ENCODE data around the gene DCBLD1.

DCBLD1 gene

DNA sequence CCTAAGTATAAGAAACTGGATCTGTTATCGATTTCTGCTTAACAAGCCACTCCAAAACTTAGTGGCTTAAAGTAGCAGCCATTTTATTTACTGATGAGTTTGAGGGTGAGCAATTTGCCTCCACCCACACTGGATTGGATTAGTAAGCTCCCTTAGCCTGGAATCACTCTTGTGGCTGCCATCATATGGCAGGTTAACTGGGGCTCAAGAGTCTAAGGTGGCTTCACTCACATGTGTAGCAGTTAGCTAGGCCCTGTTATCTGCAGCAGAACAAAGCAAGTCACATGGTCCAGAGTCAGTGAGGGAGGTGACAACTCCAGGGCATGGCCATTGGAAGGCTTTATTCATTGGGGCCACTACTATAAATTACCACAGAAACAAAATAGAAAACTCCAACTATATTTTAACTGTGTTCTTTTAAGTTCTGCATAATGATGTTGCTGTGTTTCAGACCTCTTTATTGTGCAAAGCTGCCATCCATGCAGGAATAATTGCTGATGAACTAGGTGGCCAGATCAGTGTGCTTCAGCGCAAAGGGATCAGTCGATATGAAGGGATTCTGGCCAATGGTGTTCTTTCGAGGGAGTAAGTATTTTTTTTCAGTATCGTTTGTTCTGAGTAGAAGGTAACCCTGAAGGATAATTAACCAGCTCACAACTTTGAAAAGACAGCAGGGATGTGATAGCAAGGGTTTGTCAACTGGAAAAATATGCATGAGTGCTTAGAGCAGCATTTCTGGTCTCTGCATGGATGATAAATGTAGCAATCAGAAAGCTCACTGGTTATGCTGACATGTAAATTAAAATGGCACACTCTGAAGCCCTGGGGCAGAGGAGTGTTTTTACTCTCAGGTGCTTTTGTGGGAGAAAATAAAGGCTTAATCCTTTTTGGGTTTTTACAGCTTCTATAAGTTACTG, 49.6 kb downstream of the DCBLD1 start:
- DNase-seq: no peak

DNA sequence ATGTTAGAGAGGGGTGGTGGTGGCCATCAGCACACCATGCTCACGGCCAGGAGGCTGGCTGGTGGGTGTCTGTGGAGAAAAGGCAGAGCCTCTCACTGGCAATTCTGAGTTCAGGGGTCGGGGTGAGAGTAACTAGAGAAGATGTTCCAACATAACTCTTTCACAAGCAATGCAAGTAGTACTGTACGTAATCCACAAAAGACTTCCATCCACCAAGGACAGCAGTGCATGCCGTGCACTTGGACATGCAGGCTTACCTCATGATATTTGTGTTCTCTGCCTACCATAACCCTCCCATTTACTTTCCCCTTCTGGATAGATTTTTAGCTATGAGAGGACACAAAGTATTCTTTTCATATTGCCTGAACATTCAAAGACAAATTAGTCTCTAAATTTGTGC, 51.3 kb downstream of the DCBLD1 start:
- no peak for DNase-seq

DNA sequence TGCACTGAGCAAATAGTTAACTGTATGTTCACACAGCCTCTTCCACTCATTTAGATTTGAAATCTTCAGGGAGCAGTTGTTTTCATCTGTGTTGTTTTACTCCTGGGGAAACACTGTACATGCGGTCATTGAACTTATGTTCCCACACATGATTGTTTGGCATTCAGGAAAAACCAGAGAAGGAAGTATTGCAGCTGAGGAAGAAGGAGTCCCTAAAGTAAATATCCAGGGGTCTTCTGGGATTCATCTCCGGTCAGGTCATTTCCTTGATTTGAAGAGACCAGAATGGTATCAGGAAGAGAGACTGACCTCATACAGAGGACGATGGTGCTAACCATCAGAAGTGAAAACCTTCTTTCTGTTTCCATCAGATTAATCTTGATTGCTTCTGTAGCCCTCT, 52.5 kb downstream of the DCBLD1 start:
- no peak for DNase-seq

DNA sequence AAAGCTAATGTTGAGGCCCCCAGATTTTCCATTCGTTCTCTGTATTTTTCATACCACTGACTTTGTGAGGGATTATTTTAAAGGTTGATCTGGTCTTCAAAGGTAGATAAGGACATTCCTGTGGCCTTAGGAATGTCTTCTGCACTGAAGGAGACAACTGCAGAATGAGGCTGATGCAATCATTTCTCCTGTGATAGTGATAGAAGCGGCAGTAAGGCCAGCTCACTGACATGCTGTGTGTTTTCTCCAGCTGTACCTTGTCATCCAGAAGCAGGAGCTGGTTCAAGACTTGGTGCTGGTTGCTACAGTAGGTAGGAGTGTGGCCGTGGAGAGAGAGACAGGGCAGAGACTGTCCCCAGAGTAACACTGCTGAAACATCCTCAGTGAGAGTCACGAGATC, 53.8 kb downstream of the DCBLD1 start:
- peak; percentile 63 for DNase-seq

DNA sequence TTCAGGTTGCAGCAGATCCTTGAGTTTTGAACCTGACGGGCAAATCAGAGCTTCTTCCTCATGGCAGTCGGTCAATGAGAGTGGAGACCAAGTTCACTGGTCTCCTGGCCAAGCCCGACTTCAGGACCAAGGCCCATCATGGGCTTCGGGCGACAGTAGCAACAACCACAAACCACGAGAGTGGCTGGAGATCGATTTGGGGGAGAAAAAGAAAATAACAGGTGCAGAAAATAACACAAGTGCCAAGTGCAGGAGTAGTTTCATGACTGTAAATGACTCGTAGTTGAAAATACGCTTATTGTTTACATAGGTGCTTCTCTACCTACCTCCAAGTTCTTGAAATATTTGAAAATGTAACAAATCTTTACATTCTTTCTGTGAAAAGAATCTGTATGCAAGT, 56.1 kb downstream of the DCBLD1 start:
- no peak for DNase-seq

DNA sequence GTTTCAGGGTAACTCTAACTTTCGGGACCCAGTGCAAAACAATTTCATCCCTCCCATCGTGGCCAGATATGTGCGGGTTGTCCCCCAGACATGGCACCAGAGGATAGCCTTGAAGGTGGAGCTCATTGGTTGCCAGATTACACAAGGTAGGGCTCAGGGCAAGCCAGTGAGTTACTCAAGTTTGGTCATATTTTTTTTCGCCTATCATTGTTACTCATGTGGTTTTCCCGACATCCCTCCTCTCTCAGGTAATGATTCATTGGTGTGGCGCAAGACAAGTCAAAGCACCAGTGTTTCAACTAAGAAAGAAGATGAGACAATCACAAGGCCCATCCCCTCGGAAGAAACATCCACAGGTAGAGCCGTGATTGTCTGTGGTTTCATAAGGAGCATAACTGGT, 58.2 kb downstream of the DCBLD1 start:
- no peak for DNase-seq

DNA sequence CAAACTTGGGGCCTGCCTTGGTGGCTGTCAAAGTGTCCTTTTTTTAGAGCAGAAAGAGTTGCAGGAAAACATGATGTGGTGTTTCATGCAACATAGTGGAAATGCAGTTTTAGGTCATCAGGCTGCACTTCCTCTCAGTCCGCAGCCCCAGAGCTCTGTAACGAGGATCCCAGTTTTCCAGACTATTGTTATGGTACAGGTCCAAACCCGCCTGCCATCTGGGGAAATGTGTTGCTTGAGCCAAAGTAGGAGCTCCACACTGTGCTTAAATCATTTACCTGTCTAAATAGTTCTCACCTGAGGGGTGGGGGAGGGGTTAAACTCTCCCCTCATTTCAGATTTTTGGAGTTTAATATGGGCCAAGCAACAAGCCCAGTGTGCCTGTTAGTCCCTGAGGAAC, 60.0 kb downstream of the DCBLD1 start:
- DNase-seq: no peak

DNA sequence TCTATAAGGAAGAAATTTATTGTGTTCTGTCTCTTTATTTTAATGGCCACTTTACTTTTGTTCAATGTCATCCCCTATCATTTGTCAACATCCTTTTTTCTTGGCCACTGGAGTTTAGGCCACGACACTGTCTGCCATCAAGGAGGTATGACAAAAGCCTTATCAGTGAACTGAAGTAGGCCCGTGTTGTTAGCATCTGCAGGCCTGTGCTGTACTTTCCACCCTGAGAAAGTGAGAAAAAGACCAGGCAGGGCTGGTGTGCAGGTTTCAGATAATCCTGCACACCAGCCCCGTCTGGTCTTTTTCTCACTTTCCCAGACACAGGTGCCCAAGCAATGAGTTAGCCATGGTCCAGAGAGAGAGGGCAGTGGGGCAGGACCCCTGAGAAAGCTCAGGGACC, 62.2 kb downstream of the DCBLD1 start:
- no peak for DNase-seq

DNA sequence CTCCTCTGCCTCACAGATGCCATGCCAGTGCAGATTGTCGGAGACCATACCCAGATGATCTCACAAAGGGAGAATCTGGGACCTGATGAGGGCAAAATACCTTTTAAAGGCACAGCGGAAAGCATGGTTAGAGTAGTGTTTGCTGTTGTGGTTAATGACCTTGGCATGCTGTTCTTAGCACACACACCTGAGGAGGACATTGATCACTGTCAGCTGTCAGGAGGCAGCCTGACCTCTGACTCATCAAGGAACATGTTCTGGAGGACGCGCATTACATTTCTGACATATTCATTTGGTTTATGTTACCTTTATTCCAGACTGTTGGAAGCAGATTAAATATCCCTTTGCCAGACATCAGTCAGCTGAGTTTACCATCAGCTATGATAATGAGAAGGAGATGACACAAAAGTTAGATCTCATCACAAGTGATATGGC, 62.7 kb downstream of the DCBLD1 start:
- DNase-seq: no peak

DNA sequence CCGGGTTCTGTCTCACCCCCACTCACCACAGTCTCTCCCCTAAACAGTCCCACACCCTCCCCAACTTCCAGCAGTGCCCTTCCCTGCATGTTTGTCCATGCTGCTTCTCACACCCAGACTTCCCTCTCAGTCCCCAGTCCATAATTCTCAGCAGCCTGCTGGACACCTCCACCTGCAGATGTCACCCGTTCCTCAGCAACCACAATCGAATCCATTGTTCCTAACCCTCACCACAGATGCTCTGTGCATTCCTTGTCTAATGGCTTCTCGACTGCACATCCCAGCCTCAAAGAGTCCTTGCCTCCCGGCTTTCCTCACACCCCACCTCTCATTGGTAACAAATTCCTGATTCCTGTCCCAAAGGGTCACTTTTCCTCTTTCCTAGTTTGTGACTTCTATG, 64.2 kb downstream of the DCBLD1 start:
- DNase-seq: no peak

DNA sequence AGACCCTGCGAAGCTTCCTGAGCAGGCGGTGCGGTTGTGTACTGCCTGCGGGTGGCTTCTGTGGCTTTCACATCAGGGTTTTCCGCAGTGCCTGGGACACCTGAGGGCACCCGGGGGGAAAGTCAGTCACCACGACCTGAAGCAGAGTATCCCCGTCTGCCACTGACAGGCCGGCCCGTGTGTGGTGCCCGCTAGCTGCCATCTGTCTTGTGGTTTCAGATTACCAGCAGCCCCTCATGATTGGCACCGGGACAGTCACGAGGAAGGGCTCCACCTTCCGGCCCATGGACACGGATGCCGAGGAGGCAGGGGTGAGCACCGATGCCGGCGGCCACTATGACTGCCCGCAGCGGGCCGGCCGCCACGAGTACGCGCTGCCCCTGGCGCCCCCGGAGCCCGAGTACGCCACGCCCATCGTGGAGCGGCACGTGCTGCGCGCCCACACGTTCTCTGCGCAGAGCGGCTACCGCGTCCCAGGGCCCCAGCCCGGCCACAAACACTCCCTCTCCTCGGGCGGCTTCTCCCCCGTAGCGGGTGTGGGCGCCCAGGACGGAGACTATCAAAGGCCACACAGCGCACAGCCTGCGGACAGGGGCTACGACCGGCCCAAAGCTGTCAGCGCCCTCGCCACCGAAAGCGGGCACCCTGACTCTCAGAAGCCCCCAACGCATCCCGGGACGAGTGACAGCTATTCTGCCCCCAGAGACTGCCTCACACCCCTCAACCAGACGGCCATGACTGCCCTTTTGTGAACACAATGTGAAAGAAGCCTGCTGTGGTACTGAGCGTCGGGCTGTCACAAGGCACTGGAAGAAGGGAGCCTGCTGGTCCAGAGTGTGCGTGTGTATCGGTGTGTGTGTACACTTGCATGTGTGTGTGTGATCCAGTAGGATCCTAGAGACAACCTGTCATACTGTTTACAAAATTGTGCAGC, 65.5 kb downstream of the DCBLD1 start:
- peak; percentile 43 for DNase-seq

DNA sequence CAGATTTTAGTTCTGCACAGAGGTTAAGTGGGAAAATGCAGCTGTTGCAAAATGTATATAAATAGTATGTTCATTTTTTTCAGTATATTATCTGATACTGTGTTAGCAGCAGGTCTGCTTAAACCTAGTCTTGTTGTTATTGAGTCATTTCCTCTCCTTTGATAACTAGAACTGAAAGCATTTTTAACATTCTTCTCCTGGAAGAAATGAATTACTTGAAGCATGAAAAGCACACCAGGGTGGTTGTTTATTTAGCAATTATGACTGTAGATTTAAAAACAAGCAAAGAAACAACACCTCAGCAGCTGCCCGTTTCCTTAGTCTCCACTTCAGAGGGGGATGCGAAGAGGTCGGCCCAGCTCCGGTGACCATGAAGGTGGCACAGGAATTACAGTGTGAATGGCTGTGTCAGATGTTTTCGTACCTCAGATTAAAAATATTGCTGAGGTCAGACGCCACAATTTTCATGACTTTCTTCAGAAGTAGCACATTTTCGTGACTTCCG, 66.4 kb downstream of the DCBLD1 start:
- DNase-seq: peak; percentile 73

DNA sequence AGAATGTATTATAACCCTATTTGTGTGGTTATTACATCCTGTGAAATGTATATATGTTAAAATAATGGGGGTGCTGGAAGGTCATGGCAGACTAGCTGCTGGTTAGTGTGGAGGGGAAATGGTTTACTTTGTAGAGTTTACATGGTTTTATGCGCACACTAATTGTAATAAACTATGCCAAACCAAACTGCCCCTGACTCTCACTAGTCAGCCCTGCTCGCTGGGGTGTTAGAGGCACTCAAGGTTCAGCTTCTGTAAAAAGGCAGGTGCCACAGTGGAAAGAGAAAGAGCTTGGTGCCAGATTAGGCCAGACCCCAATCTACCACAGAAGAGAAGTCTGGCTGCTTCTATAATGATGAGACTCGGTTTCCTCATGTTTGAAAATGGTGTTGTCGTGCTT, 67.1 kb downstream of the DCBLD1 start:
- DNase-seq: no peak

DNA sequence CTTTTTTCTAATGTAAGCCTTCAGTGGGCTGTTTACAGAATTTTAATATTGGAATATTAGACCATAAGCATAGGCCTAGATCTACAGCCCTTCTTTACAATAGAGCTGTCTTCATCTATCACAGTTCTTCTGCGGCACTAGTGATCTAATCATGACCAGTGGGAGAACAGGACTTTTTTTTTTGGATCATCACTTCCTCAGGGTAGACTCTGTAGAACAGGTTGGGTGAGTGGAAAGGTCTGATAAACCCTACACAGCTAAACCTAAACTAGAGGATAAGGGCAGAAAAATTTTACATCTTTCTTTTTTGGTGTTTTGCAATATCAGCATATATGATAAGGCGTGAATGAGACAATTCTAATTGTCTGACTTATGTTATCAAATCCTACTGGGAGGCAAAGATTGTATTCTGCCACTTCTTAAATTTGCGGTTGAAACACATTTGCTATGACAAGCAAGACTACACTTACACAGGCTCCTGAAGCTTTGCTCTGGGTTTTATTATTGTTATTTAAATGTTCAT, 67.7 kb downstream of the DCBLD1 start:
- DNase-seq: no peak

DNA sequence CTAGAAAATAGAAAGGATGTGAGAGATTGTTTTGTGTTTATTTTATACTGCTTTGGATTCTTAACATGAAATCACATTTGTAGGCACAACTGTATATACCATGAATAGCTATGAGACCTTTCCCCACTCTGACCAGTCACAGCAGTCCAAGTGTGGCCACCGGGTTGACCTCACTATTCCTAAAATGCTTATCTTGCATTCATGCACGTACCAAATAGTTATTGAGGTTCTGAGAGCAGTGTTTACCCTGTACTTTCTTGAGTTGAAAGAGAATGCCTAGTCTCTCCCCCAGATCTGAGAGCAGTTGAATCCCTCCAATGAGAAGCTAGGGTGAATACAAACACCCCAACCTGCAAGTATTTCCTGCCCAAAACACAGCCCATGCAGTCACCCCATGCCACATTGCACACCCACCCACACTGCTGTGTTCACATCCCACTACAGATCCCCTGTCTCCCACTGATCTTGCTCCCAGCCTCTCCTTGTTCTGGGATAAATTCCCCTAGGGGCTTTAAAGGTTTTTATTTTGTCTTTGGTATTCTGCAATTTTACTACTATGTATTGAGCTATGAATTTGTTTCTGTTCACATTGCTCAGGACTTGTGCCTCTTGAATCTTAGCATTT, 68.3 kb downstream of the DCBLD1 start:
- no peak for DNase-seq

DNA sequence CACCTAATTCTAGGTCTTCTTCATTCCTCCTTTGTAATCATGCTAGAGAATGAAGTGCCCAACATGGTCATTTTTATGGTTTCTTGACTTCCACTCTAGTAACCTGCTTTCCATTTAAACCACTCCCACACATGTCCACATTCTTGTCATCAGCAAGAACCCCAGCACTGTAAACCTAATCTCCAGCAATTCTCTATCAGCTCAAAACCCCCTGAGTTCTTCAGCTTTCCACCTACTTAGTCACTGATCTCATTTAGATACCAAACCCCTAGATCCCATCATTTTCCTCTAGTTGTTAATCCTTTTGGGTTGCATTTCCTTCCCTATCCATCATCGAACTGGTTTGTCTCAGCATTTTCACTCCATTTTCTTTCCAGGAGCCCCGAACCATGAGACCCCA, 70.1 kb downstream of the DCBLD1 start:
- DNase-seq: peak; percentile 53

DNA sequence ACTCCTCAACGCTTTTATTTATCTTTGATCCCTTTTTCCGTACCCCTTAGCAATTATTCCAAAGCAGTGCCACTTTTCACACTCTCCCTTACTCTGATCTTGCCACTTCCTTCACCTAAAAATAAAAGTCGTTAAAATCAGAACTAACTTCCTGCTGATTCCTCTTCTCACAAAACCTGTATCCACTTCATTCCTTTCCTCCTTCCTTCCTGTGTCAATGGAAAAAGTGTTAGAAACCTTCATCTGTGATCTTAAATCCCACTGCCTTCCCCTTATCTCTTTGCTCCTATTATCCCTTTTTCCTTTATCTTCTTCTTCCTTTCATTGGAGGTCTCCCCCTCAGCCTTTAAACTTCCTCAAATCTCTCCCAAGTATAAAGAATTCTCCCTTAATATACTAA, 70.7 kb downstream of the DCBLD1 start:
- DNase-seq: no peak

DNA sequence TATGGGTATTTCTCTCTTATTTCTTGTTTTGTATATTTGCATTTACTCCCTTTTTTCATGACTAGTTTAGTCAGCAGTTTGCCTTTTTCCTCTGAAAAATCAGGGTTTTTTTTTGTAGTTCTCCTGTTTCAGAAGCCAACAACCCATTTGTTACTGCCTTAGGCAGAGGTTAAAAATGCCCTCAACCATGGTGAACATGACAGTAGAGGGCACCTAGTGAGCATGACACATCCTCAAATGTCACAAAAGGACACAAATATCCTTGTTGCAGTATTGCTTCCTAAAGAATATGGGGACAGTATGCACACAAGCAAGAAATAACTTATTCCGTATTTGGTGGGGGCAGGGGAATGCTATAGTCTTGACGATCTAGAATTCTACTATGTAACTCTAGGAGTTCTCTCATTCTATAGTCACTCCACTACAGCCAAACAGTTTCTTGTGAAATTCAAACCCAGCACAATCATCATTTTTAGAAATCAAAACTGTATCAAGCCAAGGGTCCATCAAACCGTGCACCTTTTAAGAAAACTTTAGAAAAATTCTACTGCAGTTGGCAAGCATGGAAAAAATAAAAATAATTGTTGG, 72.9 kb downstream of the DCBLD1 start:
- no peak for DNase-seq

DNA sequence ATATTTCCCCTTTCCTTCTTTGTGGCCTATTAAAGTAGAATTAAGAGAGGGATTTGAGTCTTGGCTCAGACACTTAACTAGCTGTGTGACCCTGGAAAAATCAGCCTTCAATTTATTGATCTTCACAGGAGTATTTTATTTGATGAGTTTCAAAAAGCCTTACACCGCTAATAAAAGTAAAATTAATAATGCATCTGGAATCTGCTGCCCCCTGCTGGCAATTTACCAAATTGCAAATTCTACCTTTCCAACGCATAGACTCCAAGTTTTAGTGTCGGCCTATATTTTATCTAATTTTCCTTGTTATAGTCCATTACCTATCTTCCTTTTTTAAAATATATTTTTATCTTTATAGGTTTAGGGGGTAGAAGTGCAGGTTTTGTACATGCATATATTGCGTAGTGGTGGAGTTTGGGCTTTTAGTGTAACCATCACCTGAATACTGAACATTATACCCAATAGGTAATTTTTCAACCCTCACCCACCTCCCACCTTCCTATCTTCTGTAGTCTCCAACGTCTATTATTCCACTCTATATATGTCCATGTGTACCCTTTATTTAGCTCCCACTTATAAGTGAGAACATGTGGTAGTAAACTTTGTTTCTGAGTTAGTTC, 73.5 kb downstream of the DCBLD1 start:
- peak; percentile 42 for DNase-seq

DNA sequence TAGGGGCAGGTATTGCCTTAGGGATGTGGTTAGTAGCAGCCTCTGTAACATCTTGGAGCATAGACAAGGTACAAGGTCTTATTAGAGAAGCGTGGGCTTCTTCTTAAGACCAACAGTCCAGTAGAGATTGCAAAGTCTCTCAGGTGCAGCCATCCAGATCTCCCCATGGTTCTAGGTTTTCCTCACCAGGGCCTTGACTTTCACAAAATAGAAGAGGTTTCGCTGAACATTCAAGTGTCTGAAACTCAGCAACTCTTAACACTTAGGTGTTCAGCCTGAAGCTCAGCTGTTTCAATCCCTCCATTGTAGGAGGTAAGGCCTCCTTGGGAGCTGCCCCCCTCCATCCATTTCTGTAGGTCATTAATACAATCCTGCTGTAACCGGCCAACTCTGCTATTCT, 75.5 kb downstream of the DCBLD1 start:
- no peak for DNase-seq

DNA sequence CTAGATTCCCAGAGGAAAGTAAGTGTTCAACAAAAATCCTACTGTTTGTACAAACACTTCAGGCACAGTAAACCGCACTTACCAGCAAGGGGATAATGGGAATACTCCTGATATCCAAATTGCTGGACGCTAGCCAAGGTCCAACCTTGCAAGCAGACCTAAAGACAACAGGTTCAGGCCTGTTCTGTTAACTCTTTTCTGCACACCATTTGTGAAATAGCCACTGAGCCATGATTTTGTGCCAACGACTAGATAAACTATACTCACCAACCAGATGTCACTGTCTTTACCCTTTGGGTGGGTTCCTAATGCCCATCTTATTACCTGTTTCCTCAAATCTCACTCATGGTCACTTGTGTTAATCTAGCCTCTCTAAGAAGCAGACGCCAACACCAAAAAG, 76.3 kb downstream of the DCBLD1 start:
- no peak for DNase-seq

DNA sequence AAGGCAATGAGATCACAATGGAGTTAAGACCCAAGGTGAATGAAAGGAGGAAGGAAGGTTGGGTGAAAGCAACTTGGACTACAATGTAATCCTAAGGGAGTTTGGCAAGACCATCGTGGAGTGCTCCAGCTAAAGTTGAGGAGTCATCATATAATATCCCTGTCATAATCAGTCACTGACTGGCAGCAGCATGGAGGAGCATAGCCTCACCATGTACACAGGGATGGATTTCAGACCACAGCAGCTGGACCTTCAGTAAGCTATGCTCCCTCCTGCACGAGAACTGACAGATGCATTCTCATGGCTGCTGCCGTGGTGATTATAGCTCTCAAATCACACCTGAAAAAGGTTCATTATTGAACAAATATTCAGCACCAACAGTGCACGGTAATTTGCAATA, 76.8 kb downstream of the DCBLD1 start:
- DNase-seq: no peak
